Measurements from ENCODE around the gene CBARP. TPM values are rescaled to one million over a fixed set of nuclear protein-coding genes. Genes with fewer than 3 reads are reported as not detected.

The CBARP gene
- total and polyA plus RNA-seq, 2 of the 13 experiments (the other 11 are each of a cell fraction or from before 2014, with no cell fraction given), result 1.2 to 1.4 TPM

DNA sequence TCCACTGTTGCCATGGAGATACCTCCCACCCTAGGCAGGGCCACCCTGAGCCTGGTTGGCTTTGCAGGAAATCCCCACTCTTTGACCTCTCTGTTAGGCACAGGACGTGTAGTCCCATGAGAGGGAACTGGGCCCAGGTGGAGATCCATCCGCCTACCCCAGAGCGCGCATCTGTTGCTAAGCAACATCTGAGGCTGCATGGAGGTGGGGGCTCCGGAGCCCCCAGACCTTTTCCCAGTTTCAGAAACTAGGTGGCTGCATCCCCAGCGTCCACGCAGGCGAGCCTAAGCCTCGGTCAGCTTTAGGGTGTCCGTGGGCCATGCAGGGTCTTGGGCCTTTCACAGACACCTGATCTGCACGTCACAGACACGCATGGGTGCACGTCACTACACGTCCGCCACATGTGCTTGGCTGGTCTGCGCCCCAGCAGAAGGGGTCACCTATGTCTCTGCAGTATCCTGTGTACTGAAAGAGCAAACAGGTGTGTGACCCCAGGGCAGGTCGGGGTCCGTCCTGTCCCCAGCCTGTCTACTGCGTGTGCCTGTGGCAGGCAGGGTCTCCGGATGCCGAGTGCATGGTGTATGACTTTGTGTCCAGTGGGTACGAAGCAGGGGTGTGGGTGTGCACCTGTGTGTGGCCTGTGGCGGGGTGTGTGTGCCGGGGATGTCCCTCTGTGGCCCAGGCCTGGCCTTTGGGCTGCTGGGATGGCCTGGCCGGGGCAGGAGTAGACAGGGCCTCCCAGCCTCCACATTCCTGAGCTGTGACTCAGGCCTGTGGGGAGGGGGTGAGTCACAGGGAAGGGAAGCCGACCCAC lies 27.2 kb upstream of the CBARP start (continued):
- TF ChIP-seq, protein P1, sequence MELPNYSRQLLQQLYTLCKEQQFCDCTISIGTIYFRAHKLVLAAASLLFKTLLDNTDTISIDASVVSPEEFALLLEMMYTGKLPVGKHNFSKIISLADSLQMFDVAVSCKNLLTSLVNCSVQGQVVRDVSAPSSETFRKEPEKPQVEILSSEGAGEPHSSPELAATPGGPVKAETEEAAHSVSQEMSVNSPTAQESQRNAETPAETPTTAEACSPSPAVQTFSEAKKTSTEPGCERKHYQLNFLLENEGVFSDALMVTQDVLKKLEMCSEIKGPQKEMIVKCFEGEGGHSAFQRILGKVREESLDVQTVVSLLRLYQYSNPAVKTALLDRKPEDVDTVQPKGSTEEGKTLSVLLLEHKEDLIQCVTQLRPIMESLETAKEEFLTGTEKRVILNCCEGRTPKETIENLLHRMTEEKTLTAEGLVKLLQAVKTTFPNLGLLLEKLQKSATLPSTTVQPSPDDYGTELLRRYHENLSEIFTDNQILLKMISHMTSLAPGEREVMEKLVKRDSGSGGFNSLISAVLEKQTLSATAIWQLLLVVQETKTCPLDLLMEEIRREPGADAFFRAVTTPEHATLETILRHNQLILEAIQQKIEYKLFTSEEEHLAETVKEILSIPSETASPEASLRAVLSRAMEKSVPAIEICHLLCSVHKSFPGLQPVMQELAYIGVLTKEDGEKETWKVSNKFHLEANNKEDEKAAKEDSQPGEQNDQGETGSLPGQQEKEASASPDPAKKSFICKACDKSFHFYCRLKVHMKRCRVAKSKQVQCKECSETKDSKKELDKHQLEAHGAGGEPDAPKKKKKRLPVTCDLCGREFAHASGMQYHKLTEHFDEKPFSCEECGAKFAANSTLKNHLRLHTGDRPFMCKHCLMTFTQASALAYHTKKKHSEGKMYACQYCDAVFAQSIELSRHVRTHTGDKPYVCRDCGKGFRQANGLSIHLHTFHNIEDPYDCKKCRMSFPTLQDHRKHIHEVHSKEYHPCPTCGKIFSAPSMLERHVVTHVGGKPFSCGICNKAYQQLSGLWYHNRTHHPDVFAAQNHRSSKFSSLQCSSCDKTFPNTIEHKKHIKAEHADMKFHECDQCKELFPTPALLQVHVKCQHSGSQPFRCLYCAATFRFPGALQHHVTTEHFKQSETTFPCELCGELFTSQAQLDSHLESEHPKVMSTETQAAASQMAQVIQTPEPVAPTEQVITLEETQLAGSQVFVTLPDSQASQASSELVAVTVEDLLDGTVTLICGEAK (IDR thresholded peaks at IDR 0.05), result no peak
- TF ChIP-seq, protein P1 (CRISPR knock-in tag; IDR thresholded peaks at IDR 0.05), result 0 out of 2 replicates have a peak, but pooled peaks have one; percentile 22
- TF ChIP-seq KLF6 (CRISPR knock-in tag; IDR thresholded peaks at IDR 0.05) (0 out of 2 replicates have a peak, but pooled peaks have one; percentile 56), PCBP2 (optimal IDR thresholded peaks at IDR 0.05; ENCODE audit: low read depth, low read length, poor library complexity, severe bottlenecking) (no peak), RFX1 (IDR thresholded peaks at IDR 0.05) (peak; percentile 44; the same call in 1 of the 2 replicates), ZNF619 (CRISPR knock-in tag; IDR thresholded peaks at IDR 0.05) (no peak), RFXANK (CRISPR knock-in tag; IDR thresholded peaks at IDR 0.05) (no peak), PHF8 (CRISPR knock-in tag; IDR thresholded peaks at IDR 0.05) (peak; percentile 57; the same call in 1 of the 2 replicates), FOSL1 (CRISPR knock-in tag; IDR thresholded peaks at IDR 0.05; ENCODE audit: borderline replicate concordance) (peak; percentile 99), AGO1 (IDR thresholded peaks at IDR 0.05; ENCODE audit: low read depth, low read length, poor library complexity, severe bottlenecking) (peak; percentile 0), ZNF543 (CRISPR knock-in tag; IDR thresholded peaks at IDR 0.05) (no peak), EP300 (IDR thresholded peaks at IDR 0.05; ENCODE audit: low read depth in 2 of 2, low read length in 2 of 2) (peak in 1 of 2 experiments; percentile 49; a peak in 1 of 4 replicates), EP300 (CRISPR knock-in tag; IDR thresholded peaks at IDR 0.05; ENCODE audit: borderline replicate concordance) (peak; percentile 74), CC2D1A (CRISPR knock-in tag; IDR thresholded peaks at IDR 0.05) (0 out of 2 replicates have a peak, but pooled peaks have one; percentile 49), FOXM1 (CRISPR knock-in tag; IDR thresholded peaks at IDR 0.05) (no peak), RXRB (CRISPR knock-in tag; IDR thresholded peaks at IDR 0.05; ENCODE audit: borderline replicate concordance) (peak; percentile 79)
- TF ChIP-seq, protein P2, sequence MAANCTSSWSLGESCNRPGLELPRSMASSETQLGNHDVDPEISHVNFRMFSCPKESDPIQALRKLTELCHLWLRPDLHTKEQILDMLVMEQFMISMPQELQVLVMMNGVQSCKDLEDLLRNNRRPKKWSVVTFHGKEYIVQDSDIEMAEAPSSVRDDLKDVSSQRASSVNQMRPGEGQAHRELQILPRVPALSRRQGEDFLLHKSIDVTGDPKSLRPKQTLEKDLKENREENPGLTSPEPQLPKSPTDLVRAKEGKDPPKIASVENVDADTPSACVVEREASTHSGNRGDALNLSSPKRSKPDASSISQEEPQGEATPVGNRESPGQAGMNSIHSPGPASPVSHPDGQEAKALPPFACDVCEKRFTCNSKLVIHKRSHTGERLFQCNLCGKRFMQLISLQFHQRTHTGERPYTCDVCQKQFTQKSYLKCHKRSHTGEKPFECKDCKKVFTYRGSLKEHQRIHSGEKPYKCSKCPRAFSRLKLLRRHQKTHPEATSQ (CRISPR knock-in tag; IDR thresholded peaks at IDR 0.05; ENCODE audit: borderline replicate concordance), result no peak
- TF ChIP-seq, protein P3, sequence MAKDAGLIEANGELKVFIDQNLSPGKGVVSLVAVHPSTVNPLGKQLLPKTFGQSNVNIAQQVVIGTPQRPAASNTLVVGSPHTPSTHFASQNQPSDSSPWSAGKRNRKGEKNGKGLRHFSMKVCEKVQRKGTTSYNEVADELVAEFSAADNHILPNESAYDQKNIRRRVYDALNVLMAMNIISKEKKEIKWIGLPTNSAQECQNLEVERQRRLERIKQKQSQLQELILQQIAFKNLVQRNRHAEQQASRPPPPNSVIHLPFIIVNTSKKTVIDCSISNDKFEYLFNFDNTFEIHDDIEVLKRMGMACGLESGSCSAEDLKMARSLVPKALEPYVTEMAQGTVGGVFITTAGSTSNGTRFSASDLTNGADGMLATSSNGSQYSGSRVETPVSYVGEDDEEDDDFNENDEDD (CRISPR knock-in tag; IDR thresholded peaks at IDR 0.05; ENCODE audit: borderline replicate concordance), result peak; percentile 12; the same call in 1 of the 2 replicates
